Astrocyte (in vitro differentiated cells and primary cell): ENCODE measurements around the gene WSB2.

Experiments
- EZH2 ChIP-seq: IDR thresholded peaks from 2 replicates; pipeline ENCODE4 v1.6.1; 2012; ENCODE audit warnings: mild to moderate bottlenecking, low read length, inconsistent platforms; ENCODE audit not compliant: insufficient read depth
- TF ChIP-seq, protein P1 (sequence below): IDR thresholded peaks from 2 replicates; pipeline ENCODE4 v1.5.1; 2011; ENCODE audit warnings: low read depth, mild to moderate bottlenecking, inconsistent platforms, low read length, moderate library complexity; ENCODE audit not compliant: insufficient read depth

- TF ChIP-seq, protein P1, sequence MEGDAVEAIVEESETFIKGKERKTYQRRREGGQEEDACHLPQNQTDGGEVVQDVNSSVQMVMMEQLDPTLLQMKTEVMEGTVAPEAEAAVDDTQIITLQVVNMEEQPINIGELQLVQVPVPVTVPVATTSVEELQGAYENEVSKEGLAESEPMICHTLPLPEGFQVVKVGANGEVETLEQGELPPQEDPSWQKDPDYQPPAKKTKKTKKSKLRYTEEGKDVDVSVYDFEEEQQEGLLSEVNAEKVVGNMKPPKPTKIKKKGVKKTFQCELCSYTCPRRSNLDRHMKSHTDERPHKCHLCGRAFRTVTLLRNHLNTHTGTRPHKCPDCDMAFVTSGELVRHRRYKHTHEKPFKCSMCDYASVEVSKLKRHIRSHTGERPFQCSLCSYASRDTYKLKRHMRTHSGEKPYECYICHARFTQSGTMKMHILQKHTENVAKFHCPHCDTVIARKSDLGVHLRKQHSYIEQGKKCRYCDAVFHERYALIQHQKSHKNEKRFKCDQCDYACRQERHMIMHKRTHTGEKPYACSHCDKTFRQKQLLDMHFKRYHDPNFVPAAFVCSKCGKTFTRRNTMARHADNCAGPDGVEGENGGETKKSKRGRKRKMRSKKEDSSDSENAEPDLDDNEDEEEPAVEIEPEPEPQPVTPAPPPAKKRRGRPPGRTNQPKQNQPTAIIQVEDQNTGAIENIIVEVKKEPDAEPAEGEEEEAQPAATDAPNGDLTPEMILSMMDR = no peak
- TF ChIP-seq EZH2 = no peak
Observed at GRCh38 chr12:118073768-118074167, 12.8 kb upstream of the WSB2 start.
